ENCODE measurements around the gene MYH10.

DNA sequence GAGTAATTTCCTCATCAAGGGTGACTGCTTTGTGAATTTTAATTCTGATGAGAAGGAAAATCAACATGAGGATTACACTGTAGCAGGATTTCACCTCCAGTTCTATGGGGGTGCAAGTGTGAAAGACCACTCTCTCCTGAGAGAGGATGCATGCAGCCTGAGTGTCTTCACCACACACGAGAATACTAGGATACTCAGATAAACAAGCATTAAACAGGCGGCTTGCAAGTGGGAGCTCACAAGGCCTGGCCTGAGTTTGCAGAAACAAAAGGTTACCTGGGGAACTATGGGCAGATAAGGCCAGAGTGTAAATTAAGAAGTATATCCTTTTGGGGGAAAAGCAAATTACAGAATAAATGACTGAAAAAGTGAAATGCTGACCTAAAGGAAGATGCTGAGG lies 46.6 kb downstream of the MYH10 start:
- TF ChIP-seq, protein P1, sequence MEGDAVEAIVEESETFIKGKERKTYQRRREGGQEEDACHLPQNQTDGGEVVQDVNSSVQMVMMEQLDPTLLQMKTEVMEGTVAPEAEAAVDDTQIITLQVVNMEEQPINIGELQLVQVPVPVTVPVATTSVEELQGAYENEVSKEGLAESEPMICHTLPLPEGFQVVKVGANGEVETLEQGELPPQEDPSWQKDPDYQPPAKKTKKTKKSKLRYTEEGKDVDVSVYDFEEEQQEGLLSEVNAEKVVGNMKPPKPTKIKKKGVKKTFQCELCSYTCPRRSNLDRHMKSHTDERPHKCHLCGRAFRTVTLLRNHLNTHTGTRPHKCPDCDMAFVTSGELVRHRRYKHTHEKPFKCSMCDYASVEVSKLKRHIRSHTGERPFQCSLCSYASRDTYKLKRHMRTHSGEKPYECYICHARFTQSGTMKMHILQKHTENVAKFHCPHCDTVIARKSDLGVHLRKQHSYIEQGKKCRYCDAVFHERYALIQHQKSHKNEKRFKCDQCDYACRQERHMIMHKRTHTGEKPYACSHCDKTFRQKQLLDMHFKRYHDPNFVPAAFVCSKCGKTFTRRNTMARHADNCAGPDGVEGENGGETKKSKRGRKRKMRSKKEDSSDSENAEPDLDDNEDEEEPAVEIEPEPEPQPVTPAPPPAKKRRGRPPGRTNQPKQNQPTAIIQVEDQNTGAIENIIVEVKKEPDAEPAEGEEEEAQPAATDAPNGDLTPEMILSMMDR (IDR thresholded peaks at IDR 0.05; ENCODE audit: poor library complexity, severe bottlenecking): no peak
- TF ChIP-seq TAF1 (IDR thresholded peaks at IDR 0.05; ENCODE audit: low read depth) (no peak), POLR2AphosphoS5 (IDR thresholded peaks at IDR 0.05) (no peak), EZH2 (IDR thresholded peaks at IDR 0.05; ENCODE audit: borderline replicate concordance, insufficient read depth, low read length, poor library complexity, severe bottlenecking) (no peak), MXI1 (conservative IDR thresholded peaks at IDR 0.05; ENCODE audit: poor library complexity, severe bottlenecking) (no peak), RAD21 (conservative IDR thresholded peaks at IDR 0.05) (no peak)

All from neural cell (in vitro differentiated cells).